ENCODE measurements around the gene FBXO48. TPM values are rescaled to one million over a fixed set of nuclear protein-coding genes. Genes with fewer than 3 reads are reported as not detected.

Gene FBXO48
- total and polyA plus RNA-seq, 12 donors = 0.27 to 1.2 (median 0.86) TPM

DNA sequence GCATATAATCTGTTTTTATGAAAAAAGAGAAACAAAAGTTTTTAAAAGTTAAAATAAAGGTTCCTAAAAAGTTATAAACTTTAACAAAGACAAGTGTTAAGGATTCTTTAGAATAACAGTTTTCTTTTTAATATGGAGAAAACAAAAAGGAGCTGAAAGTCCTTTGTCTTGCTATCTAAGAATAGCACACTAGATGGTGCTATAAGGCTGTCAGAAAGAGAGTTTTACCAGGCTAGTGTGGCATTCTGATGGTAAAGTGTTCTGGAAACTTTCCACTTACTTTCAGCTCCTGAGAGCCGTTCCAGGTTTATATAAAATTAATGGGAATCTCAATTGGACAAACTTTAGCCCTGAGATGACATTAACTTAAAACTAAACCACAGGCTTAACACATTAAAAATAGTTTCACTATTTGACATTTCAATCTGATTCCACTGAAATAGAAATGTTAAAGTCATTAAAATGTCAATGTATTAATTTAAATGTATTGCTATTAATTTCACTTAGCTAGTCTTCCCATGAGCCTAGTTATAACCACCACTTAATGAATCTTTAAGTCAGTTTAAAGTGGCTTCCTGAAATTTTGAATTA is 3.7 kb downstream of the FBXO48 start:
- Histone ChIP-seq H3K4me3 (no peak overlapping the region), H3K27ac (no peak overlapping the region), H3K36me3 (no peaks in the 10 kb centered on the region), H3K4me1 (peaks cover 0 to 31% (median 14%) of the 10 kb centered on the region in 9 donors), H3K9me3 (no peaks in the 10 kb centered on the region), H3K27me3 (no peaks in the 10 kb centered on the region)
- WGBS, 2 donors = 0% methylated on average over 1 of the region's 1 CpG
- TF ChIP-seq, protein P1, sequence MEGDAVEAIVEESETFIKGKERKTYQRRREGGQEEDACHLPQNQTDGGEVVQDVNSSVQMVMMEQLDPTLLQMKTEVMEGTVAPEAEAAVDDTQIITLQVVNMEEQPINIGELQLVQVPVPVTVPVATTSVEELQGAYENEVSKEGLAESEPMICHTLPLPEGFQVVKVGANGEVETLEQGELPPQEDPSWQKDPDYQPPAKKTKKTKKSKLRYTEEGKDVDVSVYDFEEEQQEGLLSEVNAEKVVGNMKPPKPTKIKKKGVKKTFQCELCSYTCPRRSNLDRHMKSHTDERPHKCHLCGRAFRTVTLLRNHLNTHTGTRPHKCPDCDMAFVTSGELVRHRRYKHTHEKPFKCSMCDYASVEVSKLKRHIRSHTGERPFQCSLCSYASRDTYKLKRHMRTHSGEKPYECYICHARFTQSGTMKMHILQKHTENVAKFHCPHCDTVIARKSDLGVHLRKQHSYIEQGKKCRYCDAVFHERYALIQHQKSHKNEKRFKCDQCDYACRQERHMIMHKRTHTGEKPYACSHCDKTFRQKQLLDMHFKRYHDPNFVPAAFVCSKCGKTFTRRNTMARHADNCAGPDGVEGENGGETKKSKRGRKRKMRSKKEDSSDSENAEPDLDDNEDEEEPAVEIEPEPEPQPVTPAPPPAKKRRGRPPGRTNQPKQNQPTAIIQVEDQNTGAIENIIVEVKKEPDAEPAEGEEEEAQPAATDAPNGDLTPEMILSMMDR (IDR thresholded peaks at IDR 0.05) = peak; percentile 40 to 89 (median 76)
- intact Hi-C loops (cut with DNase I) = loop anchor here in 7 of 10 donors (2.0 to 10.0 kb wide), 5 partner anchors 131 to 461 kb away; no protein-coding TSS in a partner anchor
- ATAC-seq = no peak
- no peak for DNase-seq

DNA sequence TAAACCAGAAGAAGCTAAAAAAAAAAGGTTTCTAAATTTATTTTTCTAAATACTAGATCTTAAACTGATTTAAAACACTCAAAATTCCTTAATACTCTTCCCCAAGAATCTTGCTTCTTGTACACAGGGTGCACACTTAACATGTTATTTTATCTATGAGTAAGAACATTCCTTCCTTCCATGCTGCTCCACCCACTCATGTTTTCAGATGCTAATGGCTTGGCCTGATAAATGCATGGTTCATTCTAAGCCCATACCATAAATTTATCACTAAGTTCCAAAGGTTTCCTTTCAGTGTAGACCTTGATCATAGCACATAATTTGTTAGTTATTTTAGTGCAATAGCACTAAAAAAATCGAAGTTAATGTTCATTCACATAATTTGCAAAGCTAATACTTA is 8.1 kb downstream of the FBXO48 start:
- H3K36me3 ChIP-seq = no peaks in the 10 kb centered on the region

DNA sequence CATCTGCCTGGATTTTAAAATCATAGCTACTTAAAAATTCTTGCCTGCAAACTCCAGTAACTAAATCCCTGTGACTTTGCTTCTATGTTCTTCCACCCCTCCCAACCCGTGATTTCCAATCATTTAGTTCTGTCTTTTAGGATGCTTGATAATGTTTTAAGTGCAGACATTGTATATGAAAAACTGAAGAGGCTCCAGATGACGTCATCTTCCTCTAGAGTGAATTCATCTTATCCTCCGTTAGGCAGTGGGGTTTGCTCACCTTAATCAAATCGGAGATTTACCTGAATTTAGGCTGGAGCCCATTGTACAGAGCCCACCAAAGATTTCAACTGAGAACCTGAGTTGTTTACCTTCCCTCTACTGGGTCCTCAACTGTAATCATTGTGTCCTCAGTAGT is 10.9 kb downstream of the FBXO48 start:
- Histone ChIP-seq H3K36me3 (no peaks in the 10 kb centered on the region), H3K27me3 (no peaks in the 10 kb centered on the region), H3K4me3 (no peak overlapping the region), H3K9me3 (no peaks in the 10 kb centered on the region), H3K27ac (no peak overlapping the region), H3K4me1 (peaks cover 0 to 7% (median 0%) of the 10 kb centered on the region in 9 donors)
- TF ChIP-seq, protein P1 (IDR thresholded peaks at IDR 0.05) = no peak
- no peak for ATAC-seq
- intact Hi-C loops (cut with DNase I) = no loop called here
- no peak for DNase-seq
- 86 to 95% methylated on average over 4 of the region's 4 CpGs for WGBS, 2 donors

More for the DNA sequence above, 8.1 kb downstream of the FBXO48 start:
- DNase-seq = no peak
- Histone ChIP-seq H3K27me3 (no peaks in the 10 kb centered on the region), H3K4me1 (peaks cover 0 to 4% (median 0%) of the 10 kb centered on the region in 9 donors), H3K9me3 (no peaks in the 10 kb centered on the region), H3K27ac (no peak overlapping the region), H3K4me3 (no peak overlapping the region)
- TF ChIP-seq, protein P1 (IDR thresholded peaks at IDR 0.05) = no peak
- ATAC-seq = no peak
- intact Hi-C loops (cut with DNase I) = no loop called here
- 63 to 68% methylated on average over 1 of the region's 1 CpG for WGBS, 2 donors

DNA sequence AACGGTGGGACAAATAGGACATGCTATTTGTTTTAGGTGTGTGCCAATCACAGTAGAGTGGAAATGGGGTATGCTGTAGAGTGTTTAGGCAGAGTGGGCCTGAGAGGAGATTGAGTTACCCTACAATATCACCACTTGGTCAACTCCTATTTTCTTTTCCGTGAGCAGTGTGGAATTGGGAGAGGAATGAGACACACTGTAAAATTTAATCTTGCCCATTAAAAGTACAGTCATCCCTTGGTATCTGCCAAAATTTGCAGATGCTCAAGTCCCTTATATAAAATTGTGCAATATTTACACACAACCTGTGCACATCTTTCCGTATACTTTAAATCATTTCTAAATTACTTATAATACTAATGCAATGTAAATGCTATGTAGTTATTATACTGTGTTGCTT is 12.4 kb downstream of the FBXO48 start:
- Histone ChIP-seq H3K4me3 (no peak overlapping the region), H3K4me1 (peaks cover 0 to 7% (median 0%) of the 10 kb centered on the region in 9 donors), H3K27me3 (no peaks in the 10 kb centered on the region), H3K27ac (no peak overlapping the region), H3K36me3 (no peaks in the 10 kb centered on the region), H3K9me3 (no peaks in the 10 kb centered on the region)
- WGBS, 2 donors = 92 to 96% methylated on average over 3 of the region's 3 CpGs
- TF ChIP-seq, protein P1 (IDR thresholded peaks at IDR 0.05) = no peak
- ATAC-seq (no peak), DNase-seq (no peak)
- intact Hi-C loops (cut with DNase I) = no loop called here
